Measurements from ENCODE around the gene PSD2.

DNA sequence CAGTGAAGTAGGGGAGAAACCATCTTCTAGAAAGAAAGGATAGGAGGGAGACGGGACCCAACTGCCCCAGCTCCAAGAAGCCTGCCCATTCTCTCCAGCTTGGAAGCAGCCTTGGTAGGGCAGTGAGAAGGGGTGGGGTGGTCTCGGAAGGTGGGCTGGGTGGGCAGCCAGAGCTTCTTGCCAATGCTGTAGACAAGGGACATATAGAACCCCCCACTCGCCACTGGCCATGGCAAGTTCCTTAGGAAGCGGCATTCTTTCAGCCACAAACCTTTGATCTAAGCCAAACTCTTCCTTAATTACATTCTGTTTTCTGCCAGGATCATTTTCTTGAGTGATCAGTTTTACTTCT lies 90.2 kb downstream of the PSD2 start:
- TF ChIP-seq, protein P1, sequence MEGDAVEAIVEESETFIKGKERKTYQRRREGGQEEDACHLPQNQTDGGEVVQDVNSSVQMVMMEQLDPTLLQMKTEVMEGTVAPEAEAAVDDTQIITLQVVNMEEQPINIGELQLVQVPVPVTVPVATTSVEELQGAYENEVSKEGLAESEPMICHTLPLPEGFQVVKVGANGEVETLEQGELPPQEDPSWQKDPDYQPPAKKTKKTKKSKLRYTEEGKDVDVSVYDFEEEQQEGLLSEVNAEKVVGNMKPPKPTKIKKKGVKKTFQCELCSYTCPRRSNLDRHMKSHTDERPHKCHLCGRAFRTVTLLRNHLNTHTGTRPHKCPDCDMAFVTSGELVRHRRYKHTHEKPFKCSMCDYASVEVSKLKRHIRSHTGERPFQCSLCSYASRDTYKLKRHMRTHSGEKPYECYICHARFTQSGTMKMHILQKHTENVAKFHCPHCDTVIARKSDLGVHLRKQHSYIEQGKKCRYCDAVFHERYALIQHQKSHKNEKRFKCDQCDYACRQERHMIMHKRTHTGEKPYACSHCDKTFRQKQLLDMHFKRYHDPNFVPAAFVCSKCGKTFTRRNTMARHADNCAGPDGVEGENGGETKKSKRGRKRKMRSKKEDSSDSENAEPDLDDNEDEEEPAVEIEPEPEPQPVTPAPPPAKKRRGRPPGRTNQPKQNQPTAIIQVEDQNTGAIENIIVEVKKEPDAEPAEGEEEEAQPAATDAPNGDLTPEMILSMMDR (IDR thresholded peaks at IDR 0.05), result no peak
- TF ChIP-seq POLR2A (IDR thresholded peaks at IDR 0.05), result no peak
- TF ChIP-seq EP300 (IDR thresholded peaks at IDR 0.05; ENCODE audit: low read depth), result no peak

Measured in transverse colon (tissue), 3 donors.